Right lobe of liver (tissue), 4 donors: ENCODE measurements around the gene C8B.

Source experiments
- CTCF ChIP-seq, 4 donors: fragments of 200-600 bp in 3 of 4; fragments of 450-650 bp in 1 of 4; IDR thresholded peaks; one replicate each; pipeline versions ENCODE4 v1.5.1 to v1.8.0; 2016 to 2022; ENCODE audit warnings: antibody characterized with exemption in 4 of 4, mild to moderate bottlenecking in 2 of 4
- POLR2A ChIP-seq: fragments of 450-650 bp; IDR thresholded peaks from one replicate; pipeline ENCODE4 v1.6.1; 2017; ENCODE audit warnings: antibody characterized with exemption, mild to moderate bottlenecking
- donor health status: DM: no; HTN: no; CAD: no.
- donor health status: DM: no; HTN: no; CAD: no.
- donor health status: DM: no; HTN: yes; CAD: no.

GRCh38 chr1:56903778-56904177, 62.0 kb downstream of the C8B start:
- TF ChIP-seq CTCF (IDR thresholded peaks at IDR 0.05) = no peak
- TF ChIP-seq POLR2A = no peak
